ENCODE data around the gene RHBG. TPM values are rescaled to one million over a fixed set of nuclear protein-coding genes. Genes with fewer than 3 reads are reported as not detected.
"Not testable (repeated sequence)": the region's sequence is repeated elsewhere in the genome, so short reads cannot be mapped to it uniquely, and the experiment has no call there.

RHBG gene
- total and polyA plus RNA-seq, 5 experiments from 2014 or later: not detected

DNA sequence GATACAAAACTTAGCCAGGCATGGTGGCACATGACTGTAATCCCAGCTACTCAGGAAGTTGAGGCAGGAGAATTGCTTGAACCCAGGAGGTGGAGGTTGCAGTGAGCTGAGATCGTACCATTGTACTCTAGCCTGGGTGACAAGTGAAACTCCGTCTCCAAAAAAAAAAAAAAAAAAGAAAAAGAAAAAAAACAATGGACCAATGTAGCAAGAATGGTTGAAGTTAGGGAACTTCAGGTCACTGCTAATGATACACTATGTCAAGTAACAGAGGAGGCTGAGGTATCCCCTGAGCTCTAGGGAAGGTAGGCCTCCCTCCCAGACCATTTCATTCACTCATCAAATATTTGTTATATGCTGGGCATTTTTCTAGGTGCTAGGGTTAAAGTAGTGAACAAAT lies 23.0 kb upstream of the RHBG start:
- H3K27me3 Mint-ChIP-seq: peaks cover 0 to 16% (median 11%) of the 10 kb centered on the region in 5 donors
- H3K36me3 Mint-ChIP-seq, H3K4me1 Mint-ChIP-seq, ATAC-seq, H3K9me3 Mint-ChIP-seq, H3K4me3 Mint-ChIP-seq, DNase-seq, H3K27ac Mint-ChIP-seq: not testable (repeated sequence)
- POLR2A ChIA-PET: interaction anchor here (0.7 kb wide), 2 partner anchors 210 to 211 kb away, joined by 3 to 7 read pairs; no protein-coding TSS in a partner anchor

DNA sequence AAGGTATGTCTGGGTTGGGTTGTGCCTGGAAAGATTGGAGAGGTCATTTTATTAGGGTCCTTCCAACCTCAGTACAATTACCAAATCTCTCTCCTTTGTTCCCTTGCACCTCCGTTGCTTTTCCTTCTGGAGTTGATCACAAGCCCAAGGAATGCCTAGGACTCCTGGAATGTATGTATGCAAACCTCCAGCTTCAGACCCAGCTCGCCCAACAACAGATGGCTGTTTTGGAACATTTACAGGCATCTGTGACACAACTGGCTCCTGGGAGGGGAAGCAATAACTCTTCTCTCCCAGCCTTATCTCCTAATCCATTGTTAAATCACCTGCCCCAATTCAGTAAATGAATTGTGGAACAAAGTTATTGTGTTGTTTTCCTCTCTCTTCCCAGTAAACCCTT lies 22.4 kb upstream of the RHBG start:
- ATAC-seq (no peak), DNase-seq (no peak)
- Mint-ChIP-seq H3K27me3 (peaks cover 0 to 16% (median 11%) of the 10 kb centered on the region in 5 donors), H3K4me1 (no peaks in the 10 kb centered on the region), H3K27ac (no peak overlapping the region), H3K4me3 (no peak overlapping the region), H3K36me3 (no peaks in the 10 kb centered on the region), H3K9me3 (no peaks in the 10 kb centered on the region)
- POLR2A ChIA-PET: interaction anchor here (0.7 kb wide), 1 partner anchor 209 kb away, joined by 7 read pairs; no protein-coding TSS in a partner anchor

DNA sequence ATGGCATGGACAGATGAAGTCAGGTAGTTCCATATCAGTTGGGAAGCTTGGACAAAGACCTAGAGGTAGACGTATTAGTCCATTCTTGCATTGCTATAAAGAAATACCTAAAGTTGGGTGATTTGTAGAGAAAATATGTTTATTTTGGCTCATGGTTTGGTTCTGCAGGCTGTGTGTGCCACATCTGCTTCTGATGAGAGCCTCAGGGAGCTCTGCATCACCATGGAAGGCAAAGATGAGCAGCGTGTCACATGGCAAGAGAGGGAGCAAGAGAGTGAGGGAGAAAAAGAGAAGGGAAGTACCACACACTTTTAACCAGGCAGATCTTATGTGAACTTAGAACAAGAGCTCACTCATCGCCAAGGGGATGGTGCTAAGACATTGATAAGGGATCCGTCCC lies 21.7 kb upstream of the RHBG start:
- DNase-seq: no peak
- no peaks in the 10 kb centered on the region for H3K4me1 Mint-ChIP-seq
- ATAC-seq: no peak
- H3K4me3 Mint-ChIP-seq: no peak overlapping the region
- peaks cover 0 to 16% (median 11%) of the 10 kb centered on the region in 5 donors for H3K27me3 Mint-ChIP-seq
- H3K9me3 Mint-ChIP-seq: no peaks in the 10 kb centered on the region
- no peak overlapping the region for H3K27ac Mint-ChIP-seq
- POLR2A ChIA-PET: no interaction called here
- H3K36me3 Mint-ChIP-seq: no peaks in the 10 kb centered on the region

DNA sequence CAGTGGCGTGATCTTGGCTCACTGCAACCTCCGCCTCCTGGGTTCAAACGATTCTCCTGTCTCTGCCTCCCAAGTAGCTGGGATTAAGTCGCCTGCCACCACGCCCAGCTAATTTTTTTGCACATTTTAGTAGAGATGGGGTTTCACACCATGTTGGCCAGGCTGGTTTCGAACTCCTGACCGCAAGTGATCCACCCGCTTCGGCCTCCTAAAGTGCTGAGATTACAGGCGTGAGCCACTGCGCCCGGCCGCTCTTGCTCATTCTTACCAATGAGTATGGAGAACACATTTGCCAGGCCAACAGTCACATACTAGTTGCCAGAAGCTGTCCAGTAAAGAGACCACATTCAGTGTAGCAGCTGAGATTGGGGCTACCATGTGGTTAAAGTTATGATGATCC lies 16.5 kb upstream of the RHBG start:
- H3K9me3 Mint-ChIP-seq, H3K4me3 Mint-ChIP-seq, DNase-seq, ATAC-seq, H3K36me3 Mint-ChIP-seq, H3K4me1 Mint-ChIP-seq: not testable (repeated sequence)
- H3K27me3 Mint-ChIP-seq: peaks cover 4 to 30% (median 17%) of the 10 kb centered on the region in 5 donors
- POLR2A ChIA-PET: interaction anchor here (0.7 kb wide), 1 partner anchor 12 kb away, joined by 6 read pairs; no protein-coding TSS in a partner anchor
- peak overlapping the region in 1 of 10 donors; percentile 71 for H3K27ac Mint-ChIP-seq

DNA sequence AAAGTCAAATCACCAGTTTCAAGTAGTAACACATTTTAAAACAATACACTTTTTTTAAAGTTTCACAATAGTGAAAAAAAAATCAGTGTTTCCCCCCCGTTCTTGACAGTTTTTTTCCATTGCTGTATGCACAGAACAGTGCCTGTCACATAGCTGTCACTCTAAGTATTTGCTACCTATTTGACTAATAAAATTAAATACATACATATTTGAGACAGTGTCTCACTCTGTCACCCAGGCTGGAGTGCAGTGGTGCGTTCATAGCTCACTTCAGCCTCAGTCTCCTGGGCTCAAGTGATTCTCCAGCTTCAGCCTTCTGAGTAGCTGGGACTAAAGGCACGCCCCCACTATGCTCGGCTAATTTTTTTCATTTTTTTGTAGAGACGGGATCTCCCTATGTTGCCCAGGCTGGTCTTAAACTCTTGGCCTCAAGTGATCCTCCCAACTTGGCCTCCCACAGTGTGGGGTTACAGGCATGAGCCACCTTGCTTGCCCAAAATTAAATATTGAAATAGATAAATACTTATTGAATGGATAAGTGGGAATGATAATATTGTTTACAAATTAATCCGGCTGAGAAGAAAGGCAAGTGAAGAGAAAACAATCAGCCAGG lies 12.6 kb upstream of the RHBG start:
- POLR2A ChIA-PET: no interaction called here
- DNase-seq (no peak), ATAC-seq (no peak)
- H3K27ac Mint-ChIP-seq: peak overlapping the region in 1 of 10 donors; percentile 84
- H3K9me3 Mint-ChIP-seq: no peaks in the 10 kb centered on the region
- no peaks in the 10 kb centered on the region for H3K36me3 Mint-ChIP-seq
- H3K4me3 Mint-ChIP-seq: peak overlapping the region in 1 of 10 donors; percentile 48
- H3K4me1 Mint-ChIP-seq: peaks cover 5 to 9% (median 7%) of the 10 kb centered on the region in 4 donors
- H3K27me3 Mint-ChIP-seq: peaks cover 4 to 42% (median 22%) of the 10 kb centered on the region in 5 donors

DNA sequence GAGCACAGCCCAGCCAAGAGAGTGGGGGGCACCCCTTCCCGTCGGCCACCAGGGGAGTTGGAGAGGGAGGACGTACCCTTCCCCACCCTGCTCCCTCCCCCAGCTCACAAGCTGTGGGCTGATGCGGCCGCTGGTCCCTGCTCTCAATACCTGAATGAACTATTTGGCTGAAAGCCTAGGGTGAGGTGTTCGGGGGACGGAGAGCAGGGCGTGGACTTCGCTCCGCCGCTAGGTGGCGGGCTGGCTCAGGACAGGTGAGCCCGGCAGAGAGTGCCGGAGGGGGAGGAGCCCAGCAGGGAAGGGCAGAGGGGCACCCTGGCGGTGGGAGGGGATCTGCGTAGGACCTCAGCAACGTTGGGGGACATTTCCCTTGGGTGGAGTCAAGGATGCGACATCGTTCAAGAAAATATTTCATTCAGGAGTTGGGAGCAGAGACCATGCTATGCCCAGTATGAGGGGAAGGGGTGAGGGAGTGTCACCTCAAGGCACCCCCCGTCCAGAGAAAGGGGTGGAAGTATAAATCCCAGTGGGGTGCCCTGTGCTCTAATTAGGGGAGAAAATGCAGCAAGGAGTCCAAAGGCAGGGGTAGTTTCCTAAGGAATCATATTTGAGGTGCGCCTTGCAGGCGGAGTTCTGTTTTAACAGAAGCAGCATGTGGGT lies 12.0 kb upstream of the RHBG start:
- POLR2A ChIA-PET: no interaction called here
- DNase-seq (peak; percentile 45 to 67 (median 62)), ATAC-seq (peak; percentile 99 to 100)
- H3K27ac Mint-ChIP-seq: no peak overlapping the region
- no peaks in the 10 kb centered on the region for H3K9me3 Mint-ChIP-seq
- peaks cover 4 to 42% (median 22%) of the 10 kb centered on the region in 5 donors for H3K27me3 Mint-ChIP-seq
- peak overlapping the region in 3 of 10 donors; percentile 14 to 71 (median 48) for H3K4me3 Mint-ChIP-seq
- no peaks in the 10 kb centered on the region for H3K36me3 Mint-ChIP-seq
- H3K4me1 Mint-ChIP-seq: peaks cover 5 to 9% (median 7%) of the 10 kb centered on the region in 4 donors

DNA sequence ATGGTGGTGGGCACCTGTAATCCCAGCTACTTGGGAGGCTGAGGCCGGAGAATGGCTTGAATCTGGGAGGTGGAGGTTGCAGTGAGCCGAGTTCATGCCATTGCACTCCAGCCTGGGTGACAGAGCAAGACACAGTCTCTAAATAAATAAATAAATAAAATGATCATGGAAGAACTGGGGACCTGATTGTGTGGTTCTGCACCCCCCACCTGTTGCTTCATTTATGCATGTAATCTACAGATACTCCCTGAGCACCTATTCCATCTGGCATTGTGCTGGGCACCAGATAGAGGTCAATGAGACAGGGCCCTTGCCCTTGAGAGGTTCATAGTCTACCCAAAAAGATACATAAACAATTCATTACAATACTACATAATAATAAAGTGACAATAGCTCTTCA lies 11.0 kb upstream of the RHBG start:
- POLR2A ChIA-PET: interaction anchor here (0.5 kb wide), 1 partner anchor 244 kb away, joined by 3 read pairs; the partner anchor contains the start of gene GPATCH4
- H3K4me1 Mint-ChIP-seq: peaks cover 5 to 9% (median 7%) of the 10 kb centered on the region in 4 donors
- no peaks in the 10 kb centered on the region for H3K36me3 Mint-ChIP-seq
- ATAC-seq (no peak), DNase-seq (no peak)
- H3K9me3 Mint-ChIP-seq: no peaks in the 10 kb centered on the region
- H3K27me3 Mint-ChIP-seq: peaks cover 4 to 42% (median 22%) of the 10 kb centered on the region in 5 donors
- H3K4me3 Mint-ChIP-seq: no peak overlapping the region
- no peak overlapping the region for H3K27ac Mint-ChIP-seq

DNA sequence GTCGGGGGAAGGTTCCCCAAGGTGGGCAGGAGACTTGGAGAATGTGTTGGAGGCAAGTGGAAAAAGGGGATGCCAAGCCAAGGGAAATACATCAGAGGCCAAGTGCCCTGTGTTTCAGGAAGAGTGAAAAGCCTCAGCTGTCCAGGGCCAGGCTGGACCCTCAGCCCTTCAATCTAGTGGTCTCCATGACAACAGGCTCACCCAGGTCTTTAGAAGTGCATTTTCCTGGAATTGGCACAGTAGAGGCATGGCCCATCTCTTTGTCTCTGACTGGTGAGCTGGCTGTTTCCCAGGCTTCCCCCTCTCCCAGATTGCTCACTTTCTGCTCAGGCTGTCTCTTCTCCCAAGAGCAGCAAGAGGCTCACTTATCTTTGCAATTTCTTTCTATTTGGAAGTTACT lies 10.4 kb upstream of the RHBG start:
- DNase-seq: no peak
- no peak for ATAC-seq
- peaks cover 5 to 9% (median 7%) of the 10 kb centered on the region in 4 donors for H3K4me1 Mint-ChIP-seq
- no peak overlapping the region for H3K4me3 Mint-ChIP-seq
- H3K9me3 Mint-ChIP-seq: no peaks in the 10 kb centered on the region
- peak overlapping the region in 1 of 10 donors; percentile 90 for H3K27ac Mint-ChIP-seq
- peaks cover 4 to 42% (median 24%) of the 10 kb centered on the region in 5 donors for H3K27me3 Mint-ChIP-seq
- H3K36me3 Mint-ChIP-seq: no peaks in the 10 kb centered on the region
- POLR2A ChIA-PET: interaction anchor here (0.5 kb wide), 1 partner anchor 243 kb away, joined by 3 read pairs; the partner anchor contains the start of gene GPATCH4

DNA sequence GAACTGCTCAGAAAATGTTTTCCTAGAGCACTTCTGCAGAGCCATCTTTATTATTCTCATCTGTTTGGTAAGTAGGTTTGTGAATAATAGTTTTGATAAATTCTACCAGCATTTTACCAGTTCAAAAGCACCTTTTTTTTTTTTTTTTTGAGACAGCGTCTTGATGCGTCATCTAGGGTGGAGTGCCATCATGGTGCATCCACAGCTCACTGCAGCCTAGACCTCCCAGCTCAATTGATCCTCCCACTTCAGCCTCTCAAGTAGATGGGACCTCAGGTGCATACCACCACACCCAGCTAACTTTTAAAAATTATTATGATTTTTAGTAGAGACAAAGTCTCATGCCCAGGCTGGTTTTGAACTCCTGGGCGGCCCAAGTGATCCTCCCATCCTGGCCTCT lies 9.8 kb upstream of the RHBG start:
- H3K27ac Mint-ChIP-seq: peak overlapping the region in 1 of 10 donors; percentile 9
- POLR2A ChIA-PET: interaction anchor here (0.7 kb wide), 1 partner anchor 1738 kb away, joined by 3 read pairs; no protein-coding TSS in a partner anchor
- no peak overlapping the region for H3K4me3 Mint-ChIP-seq
- H3K27me3 Mint-ChIP-seq: peaks cover 8 to 44% (median 26%) of the 10 kb centered on the region in 5 donors
- H3K4me1 Mint-ChIP-seq: peaks cover 5 to 9% (median 7%) of the 10 kb centered on the region in 4 donors
- ATAC-seq (no peak), DNase-seq (no peak)
- no peaks in the 10 kb centered on the region for H3K36me3 Mint-ChIP-seq
- H3K9me3 Mint-ChIP-seq: no peaks in the 10 kb centered on the region

DNA sequence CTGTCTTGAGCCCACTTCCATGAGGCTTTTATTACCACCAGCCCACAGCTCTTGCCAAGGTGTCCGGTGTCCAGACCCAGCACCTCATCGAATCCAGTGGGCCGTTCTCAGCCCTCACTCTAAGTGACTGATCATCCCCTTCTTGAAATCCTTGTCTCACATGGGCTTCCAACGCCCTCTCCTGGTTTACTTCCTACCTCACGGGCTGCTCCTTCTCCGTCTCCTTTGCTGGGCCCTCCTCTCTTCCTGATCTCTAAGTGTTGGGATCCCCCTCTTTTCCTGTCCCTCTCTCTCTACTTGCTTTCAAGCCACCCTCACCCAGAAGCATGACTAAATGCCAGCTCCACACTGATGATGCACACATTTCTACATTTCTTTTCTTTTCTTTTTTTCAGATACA lies 9.0 kb upstream of the RHBG start:
- H3K27me3 Mint-ChIP-seq: peaks cover 10 to 44% (median 31%) of the 10 kb centered on the region in 5 donors
- H3K9me3 Mint-ChIP-seq: no peaks in the 10 kb centered on the region
- ATAC-seq (no peak), DNase-seq (no peak)
- H3K4me3 Mint-ChIP-seq: no peak overlapping the region
- H3K4me1 Mint-ChIP-seq: peaks cover 5 to 9% (median 7%) of the 10 kb centered on the region in 4 donors
- POLR2A ChIA-PET: no interaction called here
- H3K36me3 Mint-ChIP-seq: no peaks in the 10 kb centered on the region
- H3K27ac Mint-ChIP-seq: no peak overlapping the region

DNA sequence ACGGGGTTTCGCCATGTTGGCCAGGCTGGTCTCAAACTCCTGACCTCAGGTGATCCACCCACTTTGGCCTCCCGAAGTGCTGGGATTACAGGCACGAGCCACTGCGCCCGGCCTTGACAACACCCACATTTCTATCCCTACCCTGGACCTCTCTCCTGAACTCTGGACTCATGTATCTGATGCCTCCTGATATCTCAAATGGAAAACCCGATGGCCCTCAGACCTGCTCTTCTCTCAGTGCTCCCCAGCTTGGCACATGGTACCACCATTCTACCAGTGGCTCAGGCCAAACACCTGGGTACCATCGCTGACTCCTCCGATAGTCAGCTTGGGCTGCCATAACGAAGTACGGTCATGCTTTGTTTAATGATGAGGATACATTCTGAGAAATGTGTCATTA lies 8.5 kb upstream of the RHBG start:
- no peak for DNase-seq
- peaks cover 14 to 47% (median 35%) of the 10 kb centered on the region in 5 donors for H3K27me3 Mint-ChIP-seq
- no peaks in the 10 kb centered on the region for H3K36me3 Mint-ChIP-seq
- H3K4me3 Mint-ChIP-seq: no peak overlapping the region
- peaks cover 5 to 9% (median 7%) of the 10 kb centered on the region in 4 donors for H3K4me1 Mint-ChIP-seq
- peaks cover 0 to 2% (median 0%) of the 10 kb centered on the region in 9 donors for H3K9me3 Mint-ChIP-seq
- POLR2A ChIA-PET: no interaction called here
- no peak for ATAC-seq
- no peak overlapping the region for H3K27ac Mint-ChIP-seq

DNA sequence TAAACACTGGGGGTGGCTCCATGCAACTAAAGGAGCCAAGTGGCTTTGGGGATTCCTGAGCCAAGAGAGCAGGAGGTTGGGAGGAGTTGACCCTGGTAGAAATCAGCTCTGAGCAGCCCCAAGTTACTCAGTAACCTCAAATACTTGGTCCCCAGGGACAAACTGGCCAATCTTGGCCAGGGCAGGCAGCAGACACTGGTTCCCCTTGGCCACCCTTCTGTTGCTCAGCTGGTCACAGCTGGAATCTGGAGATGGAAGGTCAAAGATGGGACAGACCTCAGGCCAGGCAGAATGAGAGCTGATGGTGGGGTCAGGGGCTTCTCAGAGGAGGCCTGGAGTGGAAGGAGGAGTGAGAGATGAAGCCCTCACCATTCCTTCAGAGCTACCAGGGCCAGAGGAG lies 3.3 kb upstream of the RHBG start:
- H3K9me3 Mint-ChIP-seq: peaks cover 0 to 2% (median 0%) of the 10 kb centered on the region in 9 donors
- POLR2A ChIA-PET: no interaction called here
- H3K27me3 Mint-ChIP-seq: peaks cover 18 to 63% (median 35%) of the 10 kb centered on the region in 5 donors
- ATAC-seq (no peak), DNase-seq (no peak)
- peaks cover 0 to 1% (median 0%) of the 10 kb centered on the region in 3 donors for H3K36me3 Mint-ChIP-seq
- peaks cover 3 to 6% (median 4%) of the 10 kb centered on the region in 4 donors for H3K4me1 Mint-ChIP-seq
- no peak overlapping the region for H3K27ac Mint-ChIP-seq
- no peak overlapping the region for H3K4me3 Mint-ChIP-seq

Measured in naive thymus-derived CD8-positive, alpha-beta T cell (primary cell).